CD14-positive monocyte (primary cell): ENCODE measurements around the gene BMP7. TPM values are rescaled to one million over a fixed set of nuclear protein-coding genes. Genes with fewer than 3 reads are reported as not detected.

ENCODE experiments used
- DNase-seq, 3 donors: peaks; one replicate each; pipeline ENCODE4 v3.0.0-alpha.2; 2011 to 2022
- H2AFZ ChIP-seq: 2 replicates; pipeline ENCODE4 v1.6.0; 2012; ENCODE audit warnings: mild to moderate bottlenecking, low read depth, low read length, inconsistent platforms; ENCODE audit not compliant: insufficient read depth, poor library complexity, severe bottlenecking
- H3K27ac ChIP-seq, 2 donors: 1 replicate in 1 of 2; 2 replicates in 1 of 2; pipeline ENCODE4 v1.5.1; 2012 to 2013; ENCODE audit warnings: low read length in 2 of 2, control low read depth in 1 of 2, inconsistent platforms in 1 of 2, low read depth in 1 of 2, mild to moderate bottlenecking in 1 of 2
- H3K27me3 ChIP-seq, 2 donors: one replicate each; pipeline versions ENCODE4 v1.6.0 to v1.6.1; 2011 to 2013; ENCODE audit warnings: low read length in 2 of 2; ENCODE audit not compliant: control insufficient read depth in 2 of 2, insufficient read depth in 2 of 2
- H3K36me3 ChIP-seq, 2 donors: replicated peaks in 1 of 2; 1 replicate in 1 of 2; 2 replicates in 1 of 2; pipeline versions ENCODE4 v1.5.1 to v1.6.1; 2012 to 2013; ENCODE audit warnings: low read length in 2 of 2, control low read depth in 1 of 2, inconsistent platforms in 1 of 2, mild to moderate bottlenecking in 1 of 2; ENCODE audit not compliant: insufficient read depth in 2 of 2, control insufficient read depth in 1 of 2
- H3K4me1 ChIP-seq, 2 donors: 1 replicate in 1 of 2; 2 replicates in 1 of 2; pipeline versions ENCODE4 v1.5.1 to v1.6.1; 2012 to 2013; ENCODE audit warnings: low read length in 2 of 2, control low read depth in 1 of 2, inconsistent platforms in 1 of 2, mild to moderate bottlenecking in 1 of 2, moderate library complexity in 1 of 2; ENCODE audit not compliant: insufficient read depth in 2 of 2, control insufficient read depth in 1 of 2
- H3K4me2 ChIP-seq: replicated peaks from 2 replicates; pipeline ENCODE3; 2012; ENCODE audit warnings: low read length, moderate library complexity, mild to moderate bottlenecking; ENCODE audit not compliant: poor library complexity, severe bottlenecking; ENCODE audit errors: extremely low read depth
- H3K4me3 ChIP-seq, 3 experiments: fragments of 200-600 bp in 1 of 3; sonication (generic) in 1 of 3; replicated peaks in 1 of 3; 1 replicate in 2 of 3; 2 replicates in 1 of 3; pipeline ENCODE4 v1.5.1; 2011 to 2013; ENCODE audit warnings: low read length in 3 of 3, mild to moderate bottlenecking in 3 of 3, control low read depth in 2 of 3, low read depth in 2 of 3, inconsistent platforms in 1 of 3, moderate library complexity in 1 of 3
- H3K79me2 ChIP-seq: 2 replicates; pipeline ENCODE4 v1.6.0; 2012; ENCODE audit warnings: mild to moderate bottlenecking, control low read depth, inconsistent platforms, low read length, moderate library complexity; ENCODE audit not compliant: insufficient read depth
- H3K9ac ChIP-seq: 2 replicates; pipeline ENCODE4 v1.6.0; 2017; ENCODE audit warnings: low read length, mild to moderate bottlenecking; ENCODE audit not compliant: insufficient read depth, poor library complexity, severe bottlenecking
- H3K9me3 ChIP-seq, 2 donors: replicated peaks in 1 of 2; 1 replicate in 1 of 2; 2 replicates in 1 of 2; pipeline versions ENCODE4 v1.5.1 to v1.6.1; 2012 to 2013; ENCODE audit warnings: low read length in 2 of 2, control low read depth in 1 of 2; ENCODE audit not compliant: control insufficient read depth in 1 of 2, insufficient read depth in 1 of 2
- H4K20me1 ChIP-seq: 2 replicates; pipeline ENCODE4 v1.6.0; 2012; ENCODE audit warnings: mild to moderate bottlenecking, low read length, control low read depth, moderate library complexity; ENCODE audit not compliant: insufficient read depth
- H3K27ac Mint-ChIP-seq, 7 donors: one replicate each; pipeline ENCODE4 v1.8.0; 2020; ENCODE audit warnings: mild to moderate bottlenecking in 7 of 7, mixed read lengths in 7 of 7, moderate library complexity in 6 of 7, inconsistent platforms in 2 of 7
- H3K27me3 Mint-ChIP-seq, 3 donors: one replicate each; pipeline ENCODE4 v1.8.0; 2021 to 2022; ENCODE audit warnings: low read depth in 3 of 3, mild to moderate bottlenecking in 3 of 3, mixed read lengths in 3 of 3, moderate library complexity in 3 of 3, inconsistent platforms in 1 of 3
- H3K36me3 Mint-ChIP-seq, 2 donors: one replicate each; pipeline ENCODE4 v1.8.0; 2020; ENCODE audit warnings: mixed read lengths in 2 of 2, inconsistent platforms in 1 of 2, mild to moderate bottlenecking in 1 of 2
- H3K4me1 Mint-ChIP-seq: one replicate; pipeline ENCODE4 v1.8.0; 2020; ENCODE audit warnings: mild to moderate bottlenecking, mixed read lengths
- H3K4me3 Mint-ChIP-seq, 2 donors: one replicate each; pipeline ENCODE4 v1.8.0; 2020; ENCODE audit warnings: mild to moderate bottlenecking in 2 of 2, mixed read lengths in 2 of 2, moderate library complexity in 1 of 2
- H3K9me3 Mint-ChIP-seq, 7 donors: one replicate each; pipeline ENCODE4 v1.8.0; 2020 to 2022; ENCODE audit warnings: mixed read lengths in 7 of 7, mild to moderate bottlenecking in 6 of 7, moderate library complexity in 6 of 7, inconsistent platforms in 2 of 7
- CTCF ChIP-seq: fragments of 200-600 bp; IDR thresholded peaks from one replicate; pipeline ENCODE4 v1.8.0; 2022; ENCODE audit warnings: antibody characterized with exemption, mild to moderate bottlenecking
- WGBS: methylation state at CpG from one replicate; pipeline ENCODE4 v1.1.5; 2013; ENCODE audit warnings: missing lambda C conversion rate; ENCODE audit not compliant: insufficient coverage; 5-methylcytosine and 5-hydroxymethylcytosine counted together
- intact Hi-C, 2 donors: fragments of 100-400 bp; cut with micrococcal nuclease; formaldehyde crosslinking; loops; one replicate each; pipeline versions ENCODE4 v1.15.0 to v1.15.1; 2023
- polyA plus RNA-seq, 3 donors: library from polyadenylated mRNA; depleted of rRNA in 1 of 3; unstranded in 2 of 3; stranded (reverse) in 1 of 3; fragments of 300-500 nt in 2 of 3; fragments of >200 nt in 1 of 3; fragmentation: Illumina TruSeq in 2 of 3; gene quantifications; 1 replicate in 2 of 3; 2 replicates in 1 of 3; pipeline ENCODE4 v1.2.3, GENCODE V29; 2012 to 2021

Gene BMP7
- polyA plus RNA-seq, 3 donors: not detected

DNA sequence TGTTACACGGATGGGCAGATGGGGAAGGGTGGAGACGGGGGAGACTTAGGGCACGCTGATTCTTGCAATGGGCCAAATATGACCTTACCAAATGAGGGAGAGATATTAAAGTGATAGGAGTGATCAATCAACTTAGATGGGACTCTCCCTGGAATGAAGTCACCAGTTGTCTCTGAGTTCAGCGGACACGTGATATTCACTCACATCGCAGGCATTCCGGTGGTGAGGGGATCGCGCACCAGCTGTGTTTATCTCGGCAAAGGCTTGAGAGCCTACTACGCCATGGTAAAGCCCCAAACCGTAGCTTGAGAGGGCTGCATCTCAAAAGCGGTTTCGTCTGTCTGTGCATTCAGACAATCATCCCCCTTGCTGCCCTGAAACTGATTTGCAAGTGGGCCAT is 5.5 kb downstream of the BMP7 start:
- Histone ChIP-seq H3K27me3 (peaks cover 64 to 74% of the 10 kb centered on the region in 2 donors), H3K27ac (no peak overlapping the region), H3K9me3 (peaks cover 0 to 12% of the 10 kb centered on the region in 2 donors), H3K4me2 (no peak overlapping the region), H3K79me2 (no peaks in the 10 kb centered on the region), H3K4me1 (no peaks in the 10 kb centered on the region), H3K4me3 (no peak overlapping the region), H4K20me1 (no peaks in the 10 kb centered on the region), H3K36me3 (no peaks in the 10 kb centered on the region), H2AFZ (no peak overlapping the region), H3K9ac (no peak overlapping the region)
- WGBS: 40% methylated on average over 14 of the region's 14 CpGs
- TF ChIP-seq CTCF: no peak
- intact Hi-C loops: no loop called here
- Mint-ChIP-seq H3K4me1 (no peaks in the 10 kb centered on the region), H3K36me3 (no peaks in the 10 kb centered on the region), H3K27me3 (peaks cover 77 to 90% (median 77%) of the 10 kb centered on the region in 3 donors), H3K9me3 (peaks cover 0 to 6% (median 0%) of the 10 kb centered on the region in 7 donors), H3K4me3 (peak overlapping the region in 1 of 2 donors; percentile 69), H3K27ac (no peak overlapping the region)
- no peak for DNase-seq

DNA sequence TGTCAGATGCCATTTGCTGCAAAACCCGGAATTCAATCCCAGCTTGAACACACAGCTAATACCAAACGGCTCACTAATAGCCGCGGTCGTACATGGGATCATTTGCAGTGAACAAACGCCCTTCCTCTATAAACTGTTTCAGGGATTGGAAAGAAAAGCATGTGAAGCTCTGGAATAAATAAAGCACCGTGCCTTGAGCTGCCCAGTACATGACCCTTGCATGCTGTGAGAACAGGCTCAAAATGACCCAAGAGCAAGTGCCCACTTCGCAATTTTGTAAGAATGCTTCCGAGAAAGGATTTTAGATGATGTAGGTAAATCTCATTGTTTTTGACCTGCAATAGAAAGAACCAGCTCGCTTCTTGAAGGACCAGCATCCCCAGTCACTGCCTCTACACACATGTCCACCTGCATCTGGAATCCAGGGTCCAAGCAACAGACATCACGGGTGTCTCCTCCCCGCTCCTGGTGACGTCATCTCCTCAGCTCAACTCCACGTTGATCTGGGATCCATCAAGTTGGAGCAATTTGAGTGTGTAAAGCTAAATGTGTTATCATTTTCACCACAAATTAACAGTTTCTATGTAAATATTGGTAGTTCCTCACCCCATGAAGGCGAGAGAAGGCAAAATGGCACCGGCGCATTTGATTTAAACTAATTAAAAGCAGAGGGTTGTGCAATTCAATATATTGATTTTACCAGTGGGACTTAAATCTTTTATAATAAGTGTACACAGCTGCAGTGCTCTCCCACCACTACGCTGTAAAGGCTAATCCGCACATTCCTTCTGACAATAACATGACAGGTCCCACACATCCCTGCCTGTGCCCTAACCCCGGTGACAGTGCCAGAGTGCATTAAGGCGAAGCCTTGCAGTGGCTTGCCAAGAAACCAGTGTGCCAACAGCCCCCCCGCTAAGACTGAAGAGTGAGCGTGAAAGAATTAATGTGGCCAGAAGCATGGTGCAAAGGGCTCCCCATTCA is 6.2 kb downstream of the BMP7 start:
- no peak for DNase-seq
- H4K20me1 ChIP-seq: no peaks in the 10 kb centered on the region
- no peak overlapping the region for H3K4me2 ChIP-seq
- H3K79me2 ChIP-seq: no peaks in the 10 kb centered on the region
- H3K36me3 Mint-ChIP-seq: no peaks in the 10 kb centered on the region
- peaks cover 70 to 86% (median 71%) of the 10 kb centered on the region in 3 donors for H3K27me3 Mint-ChIP-seq
- H3K9me3 ChIP-seq: peaks cover 0 to 12% of the 10 kb centered on the region in 2 donors
- peaks cover 0 to 5% (median 0%) of the 10 kb centered on the region in 7 donors for H3K9me3 Mint-ChIP-seq
- intact Hi-C loops: no loop called here
- H3K4me3 ChIP-seq: no peak overlapping the region
- H3K36me3 ChIP-seq: no peaks in the 10 kb centered on the region
- H3K27ac Mint-ChIP-seq: no peak overlapping the region
- no peaks in the 10 kb centered on the region for H3K4me1 ChIP-seq
- H3K27me3 ChIP-seq: peaks cover 60 to 67% of the 10 kb centered on the region in 2 donors
- TF ChIP-seq CTCF: no peak
- H3K9ac ChIP-seq: no peak overlapping the region
- H2AFZ ChIP-seq: no peak overlapping the region
- peak overlapping the region in 1 of 2 donors; percentile 58 for H3K4me3 Mint-ChIP-seq
- no peaks in the 10 kb centered on the region for H3K4me1 Mint-ChIP-seq
- 73% methylated on average over 7 of the region's 23 CpGs for WGBS
- no peak overlapping the region for H3K27ac ChIP-seq
